Islet of Langerhans (tissue), 1 donor: ENCODE measurements around the gene KRIT1.
"Not testable (repeated sequence)": the region's sequence is repeated elsewhere in the genome, so short reads cannot be mapped to it uniquely, and the experiment has no call there.

Experiments used
- FAIRE-seq: peaks from one replicate; lab custom pipeline; 2011; peaks lifted over from hg19 to GRCh38; lab: Jason Lieb, UNC

KRIT1 gene

DNA sequence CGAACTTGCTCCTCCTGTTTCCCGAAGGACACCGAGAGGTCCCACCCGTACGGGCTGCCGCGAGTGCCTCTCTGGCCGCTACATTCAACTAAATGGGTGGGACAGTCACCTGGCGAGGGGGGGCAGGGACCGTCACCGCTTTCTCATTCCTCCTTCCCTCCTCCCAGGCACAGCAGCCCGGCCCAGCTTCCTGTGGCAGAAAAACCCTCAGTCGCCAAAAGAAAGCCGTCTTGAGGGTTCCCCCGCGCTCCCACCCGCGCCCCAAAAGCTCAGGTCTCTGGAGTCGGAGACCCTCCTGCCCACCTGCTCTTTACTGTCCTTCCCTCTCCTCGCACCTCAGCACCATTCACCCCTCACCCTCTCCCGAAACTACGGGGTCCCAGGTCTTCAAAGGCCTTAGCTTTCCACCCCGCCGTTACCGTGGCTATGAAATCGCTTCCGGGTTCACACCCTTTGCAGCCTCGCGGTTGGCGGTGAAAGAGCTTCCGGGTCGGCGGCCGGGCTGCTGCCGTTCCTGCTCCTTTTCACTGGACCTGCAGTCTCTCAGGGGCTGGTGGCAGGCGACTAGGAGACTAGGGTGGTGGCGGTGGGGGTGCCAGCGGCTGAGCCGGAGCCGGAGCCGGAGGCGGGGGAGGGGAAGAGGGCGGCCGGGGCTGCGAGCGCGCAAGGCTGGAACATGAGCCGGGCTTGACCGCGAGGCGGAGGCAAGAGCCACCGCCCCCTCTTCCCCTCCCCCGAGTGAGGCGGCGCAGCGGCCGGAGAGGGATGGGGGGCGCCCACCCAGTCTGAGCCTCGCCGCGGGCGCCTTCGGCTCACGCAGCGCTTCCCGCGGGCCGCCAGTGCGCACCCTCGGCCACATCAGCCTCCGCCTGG lies at the start of gene KRIT1, which contains the start of gene ANKIB1:
Gene KRIT1, minus strand, starts transcription at position 428 of the 873 bp plus-strand sequence. CDS start 3,779 bp downstream, outside the sequence.
Gene ANKIB1, plus strand, starts transcription at position 488 of the 873 bp plus-strand sequence. CDS start 49,005 bp downstream, outside the sequence.
- FAIRE-seq: no peak

DNA sequence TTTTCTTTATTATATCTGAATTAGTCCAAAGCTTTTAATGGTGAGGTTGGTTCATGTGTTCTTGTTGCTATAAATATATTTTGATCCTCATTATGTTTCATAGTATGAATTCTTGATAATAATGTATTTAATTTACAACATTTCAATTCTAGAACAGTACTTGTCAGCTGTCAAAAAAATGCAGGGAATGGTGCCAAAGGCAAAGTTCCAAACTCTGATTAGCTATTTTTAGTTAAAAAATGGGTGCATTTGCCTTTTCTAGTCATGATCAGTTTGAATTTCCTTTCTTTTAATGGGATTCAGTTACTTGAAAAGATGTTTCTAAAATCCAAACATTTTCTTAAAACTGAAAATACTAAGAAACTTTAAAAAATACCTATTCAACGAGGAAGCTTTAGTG lies 49.7 kb upstream of the KRIT1 start:
- no peak for FAIRE-seq

DNA sequence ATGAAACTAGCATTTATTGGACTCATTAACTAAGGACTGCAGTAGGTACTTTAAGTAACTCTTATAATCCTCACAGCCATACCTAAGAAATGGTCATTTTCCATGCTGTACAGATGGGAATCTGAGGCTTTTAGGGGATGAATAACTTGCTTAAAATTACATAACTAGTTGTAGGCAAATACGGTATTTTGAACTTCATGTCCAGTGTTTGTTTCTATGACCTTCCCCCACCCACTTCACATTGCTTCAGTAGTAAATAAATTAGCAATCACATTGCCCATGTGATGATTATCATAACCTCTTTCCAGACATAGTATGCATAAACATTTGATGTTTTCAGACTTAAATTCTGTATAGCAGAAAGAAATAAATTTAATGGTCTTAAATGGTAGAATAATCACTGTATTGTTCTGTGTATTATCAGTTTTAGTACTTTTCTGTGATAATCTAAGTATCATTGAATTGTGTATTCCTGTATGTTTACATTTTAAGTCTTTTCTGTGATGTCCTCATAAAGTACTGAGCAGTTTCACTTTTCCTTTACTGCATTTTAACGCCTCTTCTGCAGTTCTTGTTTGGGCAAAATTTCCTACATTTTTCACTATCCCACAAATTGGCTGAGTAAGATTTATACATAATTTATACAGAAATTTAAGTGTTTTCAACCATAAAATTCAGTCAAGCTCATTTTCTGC lies 48.3 kb upstream of the KRIT1 start:
- no peak for FAIRE-seq

DNA sequence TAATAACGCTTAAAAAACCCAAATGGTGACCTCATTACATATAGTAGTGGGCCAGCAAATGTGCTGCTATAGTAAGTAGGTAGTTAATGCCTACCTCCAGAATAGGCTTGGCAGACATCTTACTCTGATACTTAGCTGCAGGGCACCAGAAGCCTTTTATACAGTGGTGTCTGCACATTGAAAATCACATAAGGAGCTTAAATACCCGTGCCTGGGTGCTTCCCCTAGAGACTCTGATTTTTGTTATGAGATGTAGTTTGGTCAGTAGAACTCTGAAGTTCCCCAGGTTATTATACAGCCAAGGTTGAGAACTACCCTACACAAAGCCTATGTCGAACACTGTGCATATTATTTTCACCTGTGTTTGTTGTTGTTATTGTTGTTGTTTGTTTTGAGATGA lies 47.3 kb upstream of the KRIT1 start:
- no peak for FAIRE-seq

DNA sequence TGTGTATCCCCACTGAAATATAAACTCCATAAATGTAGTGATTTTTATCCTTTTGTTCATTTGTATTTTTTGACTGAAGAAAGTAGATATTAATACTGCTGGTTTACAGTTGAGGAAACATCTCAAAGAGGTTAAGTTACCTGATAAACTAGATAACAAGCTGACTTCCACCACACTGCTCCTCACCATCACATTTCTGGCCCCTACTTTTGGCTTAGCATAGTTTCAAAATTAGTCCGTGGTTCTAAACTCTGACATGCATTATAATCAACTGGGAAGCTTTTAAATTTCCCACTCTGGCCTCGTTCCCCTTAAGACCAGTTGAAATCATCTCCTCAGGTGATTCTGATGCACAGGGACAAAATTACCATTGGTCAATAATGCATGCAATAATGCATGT lies 43.6 kb upstream of the KRIT1 start:
- FAIRE-seq: no peak

DNA sequence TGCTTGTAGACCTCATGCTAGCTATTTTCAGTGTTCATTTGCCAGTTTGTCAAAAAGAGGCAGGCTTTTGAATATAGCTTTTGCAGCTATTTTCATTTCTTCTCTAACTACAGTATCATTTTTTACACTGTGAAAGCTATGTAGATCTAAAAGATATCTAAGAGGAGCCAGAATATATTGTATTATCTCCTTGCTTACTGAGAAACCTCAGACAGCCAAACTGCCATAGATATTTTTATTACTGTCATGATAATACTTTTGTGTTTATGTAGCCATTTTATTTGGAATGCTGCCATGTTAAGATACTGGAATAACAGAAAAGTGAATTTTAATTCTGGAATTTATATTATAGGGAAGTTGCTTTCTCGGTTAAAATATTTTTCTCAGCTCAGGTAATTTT lies 37.2 kb upstream of the KRIT1 start:
- FAIRE-seq: no peak

DNA sequence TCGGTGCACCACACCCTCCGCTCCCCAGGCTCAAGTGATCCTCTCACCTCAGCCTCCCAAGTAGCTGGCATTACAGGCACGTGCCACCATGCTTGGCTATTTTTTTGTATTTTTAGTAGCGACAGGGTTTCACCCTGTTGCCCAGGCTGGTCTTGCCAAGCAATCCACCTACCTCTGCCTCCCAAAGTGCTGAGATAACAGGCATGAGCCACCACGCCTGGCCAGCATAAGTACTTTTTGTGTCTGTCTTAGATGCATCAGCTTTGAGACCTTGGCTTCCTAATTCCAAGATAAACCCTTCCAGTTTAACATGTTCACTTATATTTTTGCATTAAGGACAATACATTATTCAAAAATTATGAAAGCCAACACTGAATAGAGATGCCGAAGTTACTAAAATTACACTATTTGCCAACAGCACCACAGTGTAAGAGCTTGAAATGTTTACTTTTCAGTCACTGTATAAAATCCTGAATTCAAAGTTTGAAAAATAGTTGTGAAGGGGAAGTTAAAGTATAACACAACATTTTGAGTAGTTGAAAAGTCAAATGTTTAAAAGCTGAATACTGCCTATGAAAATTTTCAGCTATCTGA lies 36.6 kb upstream of the KRIT1 start:
- FAIRE-seq: no peak

DNA sequence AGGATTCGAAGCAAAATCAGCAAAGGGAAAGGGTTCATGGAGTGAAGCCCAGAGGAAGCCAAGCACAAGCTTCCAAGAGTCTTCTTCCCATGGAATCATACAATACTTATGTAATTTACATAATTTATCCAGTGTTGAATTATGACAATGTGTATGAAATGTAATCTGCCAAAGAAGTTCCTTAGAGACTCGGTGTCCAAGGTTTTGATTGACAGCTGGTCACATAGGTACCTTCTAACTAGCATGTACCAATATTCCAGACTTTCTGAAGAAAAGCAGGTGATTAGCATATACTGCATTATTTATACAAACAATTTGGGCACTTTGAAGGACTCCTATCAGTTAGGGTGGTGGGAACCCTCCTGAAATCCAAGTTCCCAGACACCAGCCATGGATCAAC lies 35.3 kb upstream of the KRIT1 start:
- FAIRE-seq: no peak

DNA sequence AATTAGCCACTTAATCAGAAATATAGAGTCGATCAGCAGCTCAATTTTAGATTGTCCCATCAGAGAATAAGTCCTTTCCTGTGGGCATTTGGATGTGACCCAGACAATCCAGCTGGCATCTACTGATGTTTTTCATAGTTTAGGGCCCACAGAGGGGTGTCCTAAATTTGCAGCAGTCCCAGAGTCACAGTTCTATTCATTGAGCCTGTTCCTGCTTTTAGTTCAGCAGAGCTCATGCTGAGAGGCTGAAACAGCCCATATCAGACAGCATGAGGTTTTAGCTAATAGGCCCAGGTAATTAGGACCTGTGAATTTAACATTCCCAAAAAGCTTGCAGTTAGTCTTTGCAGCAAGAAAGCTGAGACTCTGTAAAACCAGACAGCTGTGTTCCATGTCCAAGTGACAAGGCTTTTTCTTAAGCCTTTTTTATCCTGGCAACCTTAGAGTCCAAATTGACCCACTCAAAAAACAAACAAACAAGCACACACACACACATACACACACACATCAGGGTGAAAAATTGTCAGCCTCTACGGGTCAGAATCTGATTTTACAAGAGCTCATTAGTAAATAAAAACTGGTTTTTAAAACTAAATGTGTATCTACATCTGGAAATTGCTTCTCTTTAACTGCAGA lies 33.8 kb upstream of the KRIT1 start:
- no peak for FAIRE-seq

DNA sequence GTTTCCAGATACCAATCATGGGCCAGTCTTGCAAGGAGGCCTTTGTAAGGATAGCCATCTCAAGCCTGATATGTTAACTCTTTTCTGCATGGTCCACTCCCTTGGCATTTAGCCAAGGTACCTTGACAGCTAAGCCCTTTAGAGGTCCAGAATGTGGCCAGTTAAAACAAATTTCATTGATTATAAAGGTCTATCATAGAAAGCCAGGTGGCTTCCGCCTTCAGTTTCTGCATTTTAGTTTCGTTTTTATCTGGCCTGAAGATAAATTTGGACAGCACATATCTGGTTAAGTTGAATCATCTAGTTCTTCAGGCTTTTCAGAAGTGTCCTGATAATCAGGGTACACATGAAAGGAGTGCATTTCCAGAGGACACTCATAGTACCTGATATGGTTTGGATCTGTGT lies 30.7 kb upstream of the KRIT1 start:
- no peak for FAIRE-seq

DNA sequence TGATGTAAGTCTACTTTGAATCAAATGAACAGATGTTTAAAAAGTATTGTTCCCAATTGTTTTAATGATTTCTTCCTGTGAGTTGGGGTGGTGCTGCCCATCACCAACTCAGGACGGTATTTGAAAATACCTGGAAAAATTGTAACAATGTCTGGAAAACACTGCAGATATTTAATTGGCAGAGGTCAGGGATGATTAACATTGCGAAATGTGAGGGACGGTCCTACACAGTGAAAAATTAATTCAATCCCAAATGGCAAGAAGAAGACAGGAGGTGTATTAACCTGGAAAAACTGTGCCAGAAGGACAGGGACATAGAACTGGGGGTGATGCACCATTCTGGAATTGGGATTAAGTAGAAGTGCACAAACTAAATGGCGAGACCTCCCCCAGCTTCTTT lies 29.6 kb upstream of the KRIT1 start:
- no peak for FAIRE-seq

DNA sequence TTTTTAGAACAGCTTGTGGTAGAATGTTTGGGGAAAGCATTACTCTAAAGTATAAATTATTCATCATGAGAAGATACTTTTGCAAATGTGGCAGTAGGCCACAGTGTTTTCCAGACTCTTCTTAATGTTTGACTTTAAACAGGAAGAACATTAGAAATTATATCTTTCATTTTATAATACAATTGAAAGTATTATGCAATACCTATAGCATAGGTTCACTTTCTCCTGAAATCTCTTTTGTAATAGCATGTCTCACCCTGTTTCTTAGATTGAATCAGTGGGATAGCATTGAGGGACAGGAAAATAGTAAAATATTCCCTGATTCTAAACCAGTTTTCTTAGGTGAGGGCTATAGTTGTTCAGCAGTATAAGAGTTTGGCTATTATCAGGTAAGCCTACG lies 23.2 kb upstream of the KRIT1 start:
- FAIRE-seq: no peak

DNA sequence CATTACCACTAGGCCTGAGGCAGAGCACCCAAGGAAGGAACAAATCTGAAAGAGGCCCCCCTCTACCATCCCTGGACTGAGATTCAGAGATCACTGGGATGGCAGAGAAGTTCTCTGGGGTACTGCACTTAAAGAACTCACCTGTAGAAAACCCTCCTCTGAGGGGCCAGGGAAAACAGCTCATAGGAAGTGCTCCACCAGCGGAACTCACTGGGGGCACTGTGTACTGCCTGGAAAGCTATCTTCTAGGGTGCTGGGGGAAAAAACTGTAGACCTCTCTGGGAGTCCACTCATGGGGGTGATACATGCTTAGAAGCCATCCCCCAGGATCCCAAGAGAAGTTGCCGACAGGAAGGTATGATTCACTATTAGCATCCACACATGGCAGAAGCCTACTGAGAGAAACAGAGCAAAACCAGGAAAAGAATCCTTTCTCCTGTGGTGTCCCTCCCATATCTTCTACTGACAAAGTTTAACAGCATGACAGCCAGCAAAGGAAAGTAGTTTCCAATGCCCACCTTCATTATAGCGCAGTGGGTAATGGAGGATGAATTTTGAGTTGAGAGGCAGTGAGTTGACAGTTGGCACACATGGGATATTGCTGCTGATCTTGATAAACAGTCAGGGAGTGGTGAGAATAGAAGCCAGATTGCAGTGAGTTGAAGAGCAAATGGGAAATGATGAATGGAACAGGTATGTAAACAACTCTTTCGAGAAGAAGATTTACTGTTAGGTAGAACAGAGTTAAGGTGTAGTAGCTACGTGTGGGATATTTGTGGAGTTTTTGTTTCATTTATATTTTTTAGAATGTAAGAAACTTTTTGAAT lies 20.9 kb upstream of the KRIT1 start:
- no peak for FAIRE-seq

DNA sequence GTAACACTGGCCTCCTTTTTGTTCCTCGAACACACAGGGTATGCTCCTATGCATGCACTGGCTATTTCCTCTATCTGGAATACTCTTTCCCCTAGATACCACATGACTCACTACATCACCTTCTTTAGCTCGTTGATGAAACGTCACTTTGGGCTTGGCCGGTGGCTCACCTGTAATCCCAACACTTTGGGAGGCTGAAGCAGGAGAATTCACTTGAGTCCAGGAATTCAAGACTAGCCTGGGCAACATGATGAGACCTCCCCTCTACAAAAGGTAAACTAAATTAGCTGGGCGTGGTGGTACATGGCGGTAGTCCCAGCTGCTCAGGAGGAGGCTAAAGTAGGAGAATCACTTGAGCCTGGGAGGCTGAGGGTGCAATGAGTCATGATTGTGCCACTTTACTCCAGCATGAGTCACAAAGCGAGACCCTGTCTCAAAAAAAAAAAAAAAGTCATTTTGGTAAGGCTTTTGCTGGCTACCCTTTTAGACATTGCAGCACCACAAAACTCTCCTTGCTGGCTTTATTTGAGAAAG lies 14.6 kb upstream of the KRIT1 start:
- FAIRE-seq: no peak

DNA sequence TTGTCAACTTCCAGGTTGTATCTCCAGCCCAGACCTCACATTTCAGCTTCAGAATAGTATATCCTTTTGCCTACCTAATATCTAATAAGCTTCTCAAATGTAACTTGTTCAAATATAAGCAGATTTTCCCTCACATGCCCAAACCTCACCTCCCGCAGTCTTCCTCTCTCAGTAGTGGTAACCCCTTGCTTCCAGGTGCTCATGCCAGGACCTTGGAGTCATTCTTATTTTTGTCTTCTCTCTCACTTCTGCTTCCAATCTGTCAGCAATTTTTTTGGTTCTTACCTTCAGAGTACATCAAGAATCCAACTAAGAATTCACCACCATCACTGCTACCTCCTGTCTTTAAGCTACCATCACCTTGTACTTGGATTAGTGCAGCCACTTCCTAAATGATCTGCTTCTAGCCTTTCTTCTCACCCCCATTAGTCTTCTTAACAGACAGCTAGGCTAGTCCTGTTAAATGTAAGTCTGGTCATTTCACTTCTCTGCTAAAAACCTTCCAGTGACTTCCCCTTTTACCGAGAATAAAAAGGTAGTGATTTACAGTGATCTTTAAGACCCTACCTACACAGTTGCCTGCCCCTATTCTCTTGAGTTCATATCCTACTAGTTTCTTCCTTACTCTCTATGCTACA lies 14.0 kb upstream of the KRIT1 start:
- no peak for FAIRE-seq

DNA sequence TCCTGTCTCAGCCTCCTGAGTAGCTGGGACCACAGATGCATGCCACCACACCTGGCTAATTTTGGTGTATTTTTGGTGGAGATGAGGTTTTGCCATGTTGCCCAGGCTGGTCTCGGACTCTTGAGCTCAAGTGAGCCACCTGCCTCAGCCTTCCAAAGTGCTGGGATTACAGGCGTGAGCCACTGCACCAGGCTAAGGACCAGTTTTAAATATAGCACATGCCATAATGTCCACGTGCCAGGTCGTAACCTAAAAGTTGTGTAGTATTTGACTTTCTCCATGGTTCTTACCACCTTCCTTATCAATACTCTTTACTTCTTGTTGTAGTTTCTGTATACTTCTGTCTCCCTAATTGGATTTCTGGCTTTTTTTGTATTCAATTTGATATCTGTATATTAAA lies 13.3 kb upstream of the KRIT1 start:
- no peak for FAIRE-seq

DNA sequence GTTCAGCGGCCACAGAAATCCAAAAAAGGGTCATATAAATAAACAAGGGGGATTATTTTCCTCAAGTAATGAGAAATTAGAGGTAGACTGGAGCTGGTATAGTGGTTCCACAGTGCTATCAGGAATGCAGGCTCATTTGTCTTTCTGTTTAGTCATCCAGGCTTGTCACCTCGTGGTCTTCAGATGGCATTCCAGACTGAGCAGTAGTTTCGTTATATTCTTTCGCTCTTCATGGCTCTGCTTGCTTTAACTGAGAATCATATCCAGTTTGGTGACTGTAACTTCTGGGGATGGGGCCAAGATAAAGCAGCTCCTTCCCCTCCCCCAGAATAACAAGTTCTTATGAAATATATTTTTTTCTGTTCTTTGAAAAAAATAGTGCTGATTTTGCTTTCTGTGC lies 9.6 kb upstream of the KRIT1 start:
- FAIRE-seq: no peak

DNA sequence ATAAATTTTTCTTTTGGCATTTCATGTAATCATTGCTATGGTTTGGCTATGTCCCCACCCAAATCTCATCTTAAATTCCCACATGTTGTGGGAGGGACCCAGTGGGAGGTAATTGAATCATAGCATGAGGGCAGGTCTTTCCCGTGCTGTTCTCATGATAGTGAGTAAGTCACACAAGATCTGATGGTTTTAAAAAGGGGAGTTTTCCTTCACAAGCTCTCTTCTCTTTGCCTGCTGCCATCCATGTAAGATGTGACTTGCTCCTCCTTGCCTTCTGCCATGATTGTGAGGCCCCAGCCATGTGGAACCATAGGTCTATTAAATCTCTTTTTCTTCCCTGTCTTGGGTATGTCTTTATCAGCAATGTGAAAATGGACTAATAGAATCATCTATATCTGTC lies 9.1 kb upstream of the KRIT1 start:
- not testable (repeated sequence) for FAIRE-seq

DNA sequence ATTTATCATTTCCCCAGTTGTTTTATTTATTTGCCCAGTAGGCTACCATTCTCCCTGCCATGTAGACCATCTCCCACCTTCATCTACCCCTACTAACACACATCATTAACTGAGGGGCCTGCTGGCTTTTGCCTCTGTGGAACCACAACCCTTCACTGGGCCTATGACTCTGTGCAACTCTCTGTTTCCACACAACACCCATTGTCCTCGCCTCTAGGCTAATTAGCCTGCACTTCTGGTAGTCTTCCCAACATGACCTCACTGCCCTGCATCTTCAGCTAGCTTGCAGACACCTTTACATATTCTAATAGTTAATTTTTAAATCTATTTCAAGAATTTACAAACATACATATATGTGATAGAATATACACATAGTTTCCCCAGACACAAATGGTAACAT lies 7.5 kb upstream of the KRIT1 start:
- FAIRE-seq: no peak

DNA sequence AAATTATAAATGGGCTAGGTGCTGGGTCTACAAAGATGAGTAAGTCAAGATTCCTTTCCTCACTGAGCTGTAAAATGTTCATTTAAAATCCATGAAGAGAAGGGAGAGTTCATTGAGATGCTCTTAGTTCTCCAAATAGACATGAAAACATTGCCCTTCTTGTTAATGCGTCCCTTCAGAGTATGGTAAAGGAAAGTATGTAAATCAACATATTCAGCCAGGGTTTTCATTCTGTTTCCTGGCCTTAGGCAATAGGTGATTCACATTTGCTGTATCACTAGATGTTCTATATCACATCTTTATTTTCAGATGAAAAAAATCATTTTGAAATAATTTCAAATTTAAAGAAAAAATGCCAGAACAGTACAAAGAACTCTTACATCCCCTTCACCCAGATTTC lies 5.5 kb upstream of the KRIT1 start:
- no peak for FAIRE-seq

DNA sequence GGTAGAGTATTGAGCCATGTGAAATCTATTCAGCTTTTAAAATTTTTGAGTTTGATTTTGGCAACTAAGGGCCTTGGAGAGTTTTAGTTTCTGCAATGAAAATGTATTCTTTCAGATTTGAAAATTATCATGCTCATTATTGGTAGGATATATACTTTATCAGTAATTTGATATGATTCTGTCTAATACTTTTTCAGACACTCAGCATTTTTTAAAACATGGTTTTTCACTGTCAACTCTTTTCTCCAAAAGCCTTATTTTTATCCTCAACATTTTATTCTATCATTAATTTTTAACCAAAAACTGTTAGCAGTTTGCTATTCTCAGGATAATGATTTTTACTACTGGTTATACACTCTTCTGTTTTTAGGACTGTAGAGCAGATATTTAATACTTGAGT lies 4.9 kb upstream of the KRIT1 start:
- FAIRE-seq: no peak
